Caco-2 (cell line): ENCODE results near the gene CCDC178. TPM values are rescaled to one million over a fixed set of nuclear protein-coding genes. Genes with fewer than 3 reads are reported as not detected.

ENCODE experiments used
- BruUV-seq: library from RNA; stranded (reverse); fragments of 400-500 nt; replicated peaks from 2 replicates; lab custom pipeline; 2021; lab: Mats Ljungman, UMichigan
- CTCF ChIA-PET: fragments of 300-600 bp; sonication (Branson Sonifier 250); formaldehyde crosslinking; loops from one replicate; lab custom pipeline; 2022; ENCODE audit warnings: antibody characterized with exemption; lab: Charles Lee
- POLR2A ChIA-PET: fragments of 300-600 bp; sonication (Branson Sonifier 250); formaldehyde crosslinking; loops from one replicate; lab custom pipeline; 2022; ENCODE audit warnings: antibody characterized with exemption; lab: Charles Lee
- DNase-seq, 2 experiments: peaks; one replicate each; pipeline versions ENCODE4 v3.0.0 to v3.0.0-alpha.2; 2020 to 2022
- H3K27me3 ChIP-seq: replicated peaks from 2 replicates; pipeline ENCODE4 v1.6.0; 2011; ENCODE audit warnings: low read length; ENCODE audit not compliant: control insufficient read depth, insufficient read depth
- H3K36me3 ChIP-seq: 2 replicates; pipeline ENCODE4 v1.5.1; 2011; ENCODE audit warnings: low read length; ENCODE audit not compliant: control insufficient read depth, insufficient read depth
- H3K4me1 ChIP-seq: fragments of 250-450 bp; sonication (Bioruptor Pico); 2 replicates; pipeline ENCODE4 v1.5.1; 2020; ENCODE audit warnings: mild to moderate bottlenecking
- H3K4me3 ChIP-seq: 2 replicates; pipeline ENCODE4 v1.5.1; 2011; ENCODE audit warnings: low read depth, mild to moderate bottlenecking, control low read depth, low read length
- H3K9me3 ChIP-seq: fragments of 250-450 bp; sonication (Bioruptor Pico); 2 replicates; pipeline ENCODE4 v1.5.1; 2020; ENCODE audit warnings: mild to moderate bottlenecking, moderate library complexity
- H3K27ac Mint-ChIP-seq: one replicate; pipeline ENCODE4 v1.8.0; 2022; ENCODE audit warnings: mixed read lengths; ENCODE audit not compliant: unreplicated experiment
- H3K27me3 Mint-ChIP-seq: one replicate; pipeline ENCODE4 v1.8.0; 2022; ENCODE audit warnings: mixed read lengths; ENCODE audit not compliant: insufficient read depth, unreplicated experiment
- H3K36me3 Mint-ChIP-seq: one replicate; pipeline ENCODE4 v1.8.0; 2022; ENCODE audit warnings: mild to moderate bottlenecking, mixed read lengths; ENCODE audit not compliant: insufficient read depth, unreplicated experiment
- H3K4me1 Mint-ChIP-seq: one replicate; pipeline ENCODE4 v1.8.0; 2022; ENCODE audit warnings: low read depth, mixed read lengths; ENCODE audit not compliant: unreplicated experiment
- H3K4me3 Mint-ChIP-seq: one replicate; pipeline ENCODE4 v1.8.0; 2022; ENCODE audit warnings: mild to moderate bottlenecking, moderate library complexity, mixed read lengths; ENCODE audit not compliant: unreplicated experiment
- H3K9me3 Mint-ChIP-seq: one replicate; pipeline ENCODE4 v1.8.0; 2022; ENCODE audit warnings: mixed read lengths; ENCODE audit not compliant: unreplicated experiment
- intact Hi-C: fragments of 100-400 bp; cut with micrococcal nuclease; formaldehyde crosslinking; loops from one replicate; pipeline ENCODE4 v1.10.0; 2022; ENCODE audit not compliant: unreplicated experiment
- total RNA-seq: library from RNA; stranded (reverse); gene quantifications from 2 replicates; pipeline ENCODE4 v1.2.3, GENCODE V29; 2022
- TF ChIP-seq, protein P1 (sequence below), 2 experiments: fragments of 200-600 bp in 1 of 2; IDR thresholded peaks; 1 replicate in 1 of 2; 2 replicates in 1 of 2; pipeline versions ENCODE4 v1.5.1 to v1.8.0; 2011 to 2022; ENCODE audit warnings: antibody characterized with exemption in 1 of 2, control low read depth in 1 of 2, inconsistent platforms in 1 of 2, low read depth in 1 of 2, low read length in 1 of 2, mild to moderate bottlenecking in 1 of 2, moderate library complexity in 1 of 2; ENCODE audit not compliant: insufficient read depth in 1 of 2, severe bottlenecking in 1 of 2, unreplicated experiment in 1 of 2

The CCDC178 gene
- total RNA-seq, 1 experiment from 2014 or later: not detected

DNA sequence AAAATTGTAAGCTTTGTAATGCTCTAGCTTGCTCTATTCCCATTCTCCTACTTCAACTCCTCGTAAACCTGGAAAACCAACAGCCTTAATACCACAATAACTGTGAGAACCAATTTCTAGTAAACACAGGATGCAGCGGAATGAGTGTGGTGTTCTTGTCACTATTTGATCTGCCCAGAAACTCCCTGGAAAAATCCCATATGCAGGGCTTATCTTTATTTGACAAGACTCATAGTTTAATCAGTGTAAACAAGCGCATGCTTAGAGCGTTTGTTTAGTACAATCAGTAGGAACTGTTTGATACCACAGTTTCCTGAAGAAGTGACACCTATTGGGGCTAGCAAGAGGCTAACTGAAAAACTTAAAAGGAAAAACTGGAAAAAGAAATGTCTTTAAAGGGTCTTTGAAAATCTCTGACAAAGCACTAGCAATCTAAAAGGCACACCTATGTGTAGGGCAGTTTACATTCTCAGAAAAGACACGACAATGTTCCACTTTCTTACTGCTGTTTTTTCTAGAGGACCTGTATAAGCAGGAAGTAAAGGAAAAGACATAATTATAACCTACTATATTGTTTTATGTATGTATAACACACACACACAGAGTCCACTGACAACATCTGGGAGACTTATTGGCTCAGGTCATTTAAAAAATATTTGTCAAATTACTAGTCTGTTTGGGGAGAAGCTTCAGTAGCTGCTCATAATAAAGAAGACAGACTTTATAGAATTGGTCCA lies 426.3 kb downstream of the CCDC178 start:
- no peak for DNase-seq
- ChIA-PET CTCF (no interaction called here), POLR2A (no interaction called here)
- Histone ChIP-seq H3K27me3 (no peaks in the 10 kb centered on the region), H3K4me3 (no peak overlapping the region), H3K4me1 (no peaks in the 10 kb centered on the region), H3K36me3 (no peaks in the 10 kb centered on the region), H3K9me3 (no peaks in the 10 kb centered on the region)
- BruUV-seq: no TSS peak
- peaks cover 2% of the 10 kb centered on the region for H3K27me3 Mint-ChIP-seq
- H3K27ac Mint-ChIP-seq: no peak overlapping the region
- H3K4me3 Mint-ChIP-seq: no peak overlapping the region
- peaks cover 6% of the 10 kb centered on the region for H3K4me1 Mint-ChIP-seq
- no peaks in the 10 kb centered on the region for H3K9me3 Mint-ChIP-seq
- TF ChIP-seq, protein P1, sequence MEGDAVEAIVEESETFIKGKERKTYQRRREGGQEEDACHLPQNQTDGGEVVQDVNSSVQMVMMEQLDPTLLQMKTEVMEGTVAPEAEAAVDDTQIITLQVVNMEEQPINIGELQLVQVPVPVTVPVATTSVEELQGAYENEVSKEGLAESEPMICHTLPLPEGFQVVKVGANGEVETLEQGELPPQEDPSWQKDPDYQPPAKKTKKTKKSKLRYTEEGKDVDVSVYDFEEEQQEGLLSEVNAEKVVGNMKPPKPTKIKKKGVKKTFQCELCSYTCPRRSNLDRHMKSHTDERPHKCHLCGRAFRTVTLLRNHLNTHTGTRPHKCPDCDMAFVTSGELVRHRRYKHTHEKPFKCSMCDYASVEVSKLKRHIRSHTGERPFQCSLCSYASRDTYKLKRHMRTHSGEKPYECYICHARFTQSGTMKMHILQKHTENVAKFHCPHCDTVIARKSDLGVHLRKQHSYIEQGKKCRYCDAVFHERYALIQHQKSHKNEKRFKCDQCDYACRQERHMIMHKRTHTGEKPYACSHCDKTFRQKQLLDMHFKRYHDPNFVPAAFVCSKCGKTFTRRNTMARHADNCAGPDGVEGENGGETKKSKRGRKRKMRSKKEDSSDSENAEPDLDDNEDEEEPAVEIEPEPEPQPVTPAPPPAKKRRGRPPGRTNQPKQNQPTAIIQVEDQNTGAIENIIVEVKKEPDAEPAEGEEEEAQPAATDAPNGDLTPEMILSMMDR (IDR thresholded peaks at IDR 0.05; ENCODE audit: insufficient read depth in 1 of 2, low read depth in 1 of 2, low read length in 1 of 2, severe bottlenecking in 1 of 2, unreplicated experiment in 1 of 2): no peak
- no peaks in the 10 kb centered on the region for H3K36me3 Mint-ChIP-seq
- intact Hi-C loops: no loop called here

DNA sequence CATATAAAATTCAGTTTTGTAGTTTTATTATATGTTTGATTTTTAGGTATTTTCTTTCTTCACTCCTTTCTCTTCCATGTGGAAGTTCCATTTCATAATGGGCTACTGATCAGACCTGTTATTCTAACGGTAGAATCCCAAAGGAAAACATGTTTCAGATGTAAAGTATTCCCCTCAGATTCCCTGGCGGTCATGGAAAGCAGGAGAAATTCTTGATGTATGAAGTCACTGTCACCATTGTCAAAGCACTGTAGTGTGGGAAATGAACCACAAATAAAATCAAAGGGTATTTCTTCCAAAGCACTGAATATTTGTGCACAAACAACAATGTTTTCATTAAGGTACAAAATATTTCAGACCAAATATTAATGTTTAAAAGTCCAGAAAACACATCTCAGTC lies 430.4 kb downstream of the CCDC178 start:
- ChIA-PET POLR2A (no interaction called here), CTCF (no interaction called here)
- no peaks in the 10 kb centered on the region for H3K9me3 Mint-ChIP-seq
- TF ChIP-seq, protein P1 (IDR thresholded peaks at IDR 0.05; ENCODE audit: insufficient read depth in 1 of 2, low read depth in 1 of 2, low read length in 1 of 2, severe bottlenecking in 1 of 2, unreplicated experiment in 1 of 2): no peak
- no TSS peak for BruUV-seq
- no peaks in the 10 kb centered on the region for H3K4me1 ChIP-seq
- H3K4me3 ChIP-seq: no peak overlapping the region
- H3K27me3 ChIP-seq: no peaks in the 10 kb centered on the region
- peaks cover 7% of the 10 kb centered on the region for H3K27me3 Mint-ChIP-seq
- H3K9me3 ChIP-seq: no peaks in the 10 kb centered on the region
- no peaks in the 10 kb centered on the region for H3K36me3 Mint-ChIP-seq
- intact Hi-C loops: no loop called here
- H3K4me3 Mint-ChIP-seq: no peak overlapping the region
- DNase-seq: no peak
- peaks cover 6% of the 10 kb centered on the region for H3K4me1 Mint-ChIP-seq
- H3K27ac Mint-ChIP-seq: no peak overlapping the region
- no peaks in the 10 kb centered on the region for H3K36me3 ChIP-seq

- no peaks in the 10 kb centered on the region for H3K36me3 Mint-ChIP-seq
- TF ChIP-seq, protein P1 (IDR thresholded peaks at IDR 0.05; ENCODE audit: insufficient read depth in 1 of 2, low read depth in 1 of 2, low read length in 1 of 2, severe bottlenecking in 1 of 2, unreplicated experiment in 1 of 2): no peak
- no peak overlapping the region for H3K27ac Mint-ChIP-seq
- no peaks in the 10 kb centered on the region for H3K27me3 Mint-ChIP-seq
- no peaks in the 10 kb centered on the region for H3K4me1 Mint-ChIP-seq
- H3K9me3 Mint-ChIP-seq: no peaks in the 10 kb centered on the region
- Histone ChIP-seq H3K4me3 (no peak overlapping the region), H3K9me3 (no peaks in the 10 kb centered on the region), H3K36me3 (no peaks in the 10 kb centered on the region), H3K27me3 (no peaks in the 10 kb centered on the region), H3K4me1 (no peaks in the 10 kb centered on the region)
- POLR2A ChIA-PET: no interaction called here
- H3K4me3 Mint-ChIP-seq: no peak overlapping the region
- CTCF ChIA-PET: no interaction called here
- no TSS peak for BruUV-seq
- DNase-seq: no peak
- intact Hi-C loops: no loop called here
Observed at GRCh38 chr18:32998921-32999320, 441.6 kb downstream of the CCDC178 start.
